PC-3 (cell line): ENCODE results near the gene SEC23B.

Experiments used
- CTCF ChIP-seq: fragments of 300-600 bp; sonication (generic); conservative IDR thresholded peaks from 2 replicates; pipeline ENCODE4 v1.5.1; 2017; ENCODE audit warnings: antibody characterized with exemption, low read depth, mild to moderate bottlenecking, low read length
- EZH2 ChIP-seq: fragments of 300-600 bp; sonication (generic); IDR thresholded peaks from one replicate; pipeline ENCODE4 v1.6.1; 2017; ENCODE audit warnings: antibody characterized with exemption, mild to moderate bottlenecking, low read length; ENCODE audit not compliant: unreplicated experiment
- EZH2phosphoT487 ChIP-seq: fragments of 300-600 bp; sonication (generic); IDR thresholded peaks from 2 replicates; pipeline ENCODE4 v1.6.1; 2018; ENCODE audit warnings: mild to moderate bottlenecking, antibody characterized with exemption, low read length, borderline replicate concordance

GRCh38 chr20:18481596-18481995 is 26.1 kb upstream of the SEC23B start:
- TF ChIP-seq EZH2phosphoT487 (no peak), CTCF (no peak), EZH2 (no peak)
